HepG2 (cell line): ENCODE data around the gene ASB8. TPM values are rescaled to one million over a fixed set of nuclear protein-coding genes. Genes with fewer than 3 reads are reported as not detected.

Experiments
- AGO2 ChIP-seq: fragments of 200-400 bp; formaldehyde crosslinking; optimal IDR thresholded peaks from 2 replicates; pipeline ENCODE3; 2017; ENCODE audit warnings: mild to moderate bottlenecking, low read depth, low read length, moderate library complexity
- GATA4 ChIP-seq: sonication (generic); IDR thresholded peaks from 2 replicates; pipeline ENCODE4 v1.6.1; 2016; ENCODE audit warnings: antibody characterized with exemption, low read depth, borderline replicate concordance
- KDM5B ChIP-seq: sonication (generic); formaldehyde crosslinking; IDR thresholded peaks from 2 replicates; pipeline ENCODE4 v1.4.0; 2020; ENCODE audit warnings: missing genetic modification reagents, mild to moderate bottlenecking, borderline replicate concordance
- KLF16 ChIP-seq, 2 experiments: sonication (generic) in 1 of 2; formaldehyde crosslinking in 1 of 2; IDR thresholded peaks; 2 replicates each; pipeline versions ENCODE4 v1.6.1 to v1.8.0; 2016 to 2023; ENCODE audit warnings: missing genetic modification reagents in 2 of 2, missing compliant biosample characterization in 1 of 2
- KMT2B ChIP-seq: IDR thresholded peaks from 2 replicates; pipeline ENCODE4 v1.6.1; 2016; ENCODE audit warnings: missing genetic modification reagents, missing compliant biosample characterization
- NCOA5 ChIP-seq: sonication (generic); formaldehyde crosslinking; IDR thresholded peaks from 2 replicates; pipeline ENCODE4 v1.4.0; 2020; ENCODE audit warnings: missing genetic modification reagents
- NFKB2 ChIP-seq: sonication (generic); formaldehyde crosslinking; IDR thresholded peaks from 2 replicates; pipeline ENCODE4 v1.4.0; 2020; ENCODE audit warnings: missing genetic modification reagents, borderline replicate concordance
- NR2C2 ChIP-seq: sonication (generic); formaldehyde crosslinking; IDR thresholded peaks from 2 replicates; pipeline ENCODE4 v1.4.0; 2020; ENCODE audit warnings: missing genetic modification reagents, mild to moderate bottlenecking, moderate library complexity, borderline replicate concordance
- SUZ12 ChIP-seq: fragments of 150-350 bp; IDR thresholded peaks from 2 replicates; pipeline ENCODE4 v1.6.1; 2014; ENCODE audit warnings: low read depth, low read length
- THAP11 ChIP-seq: IDR thresholded peaks from 2 replicates; pipeline ENCODE4 v1.6.1; 2016; ENCODE audit warnings: missing biosample characterization, missing genetic modification reagents
- TSC22D2 ChIP-seq: sonication (generic); formaldehyde crosslinking; IDR thresholded peaks from 2 replicates; pipeline ENCODE4 v1.5.1; 2020; ENCODE audit warnings: missing genetic modification reagents, mild to moderate bottlenecking, borderline replicate concordance
- ZIK1 ChIP-seq: sonication (generic); formaldehyde crosslinking; IDR thresholded peaks from 2 replicates; pipeline ENCODE4 v1.5.0; 2020; ENCODE audit warnings: mild to moderate bottlenecking, low read depth, missing genetic modification reagents, borderline replicate concordance
- ZNF546 ChIP-seq: sonication (generic); formaldehyde crosslinking; conservative IDR thresholded peaks from 2 replicates; pipeline ENCODE4 v1.8.1; 2023; ENCODE audit warnings: mild to moderate bottlenecking, missing genetic modification reagents
- ZNF670 ChIP-seq: sonication (generic); formaldehyde crosslinking; IDR thresholded peaks from 2 replicates; pipeline ENCODE4 v1.8.0; 2022; ENCODE audit warnings: mild to moderate bottlenecking, missing genetic modification reagents, borderline replicate concordance
- ZNF766 ChIP-seq: sonication (generic); formaldehyde crosslinking; IDR thresholded peaks from 2 replicates; pipeline ENCODE4 v1.5.0; 2020; ENCODE audit warnings: missing genetic modification reagents, borderline replicate concordance
- polyA plus RNA-seq, 8 experiments: library from polyadenylated mRNA; depleted of rRNA in 3 of 8; stranded (reverse) in 7 of 8; unstranded in 1 of 8; fragments of >200 nt; fragmentation: Illumina TruSeq in 4 of 8; extraction: Trizol in 4 of 8; gene quantifications; 2 replicates each; pipeline versions ENCODE4 v1.2.1 to v1.2.3, GENCODE V29; 2011 to 2016; ENCODE audit warnings: low read depth in 4 of 8, missing spikeins in 1 of 8, mixed read lengths in 1 of 8; ENCODE audit not compliant: insufficient read depth in 1 of 8
- total RNA-seq, 5 experiments: library from RNA; depleted of rRNA; stranded (reverse); fragments of >200 nt; fragmentation: Illumina TruSeq; extraction: Trizol; gene quantifications; 2 replicates each; pipeline ENCODE4 v1.2.3, GENCODE V29; 2016; ENCODE audit warnings: low read depth in 1 of 5
- TF ChIP-seq, protein P1 (sequence below): sonication (generic); formaldehyde crosslinking; IDR thresholded peaks from 2 replicates; pipeline ENCODE4 v1.4.0; 2020; ENCODE audit warnings: missing genetic modification reagents, borderline replicate concordance
- TF ChIP-seq, protein P2 (sequence below): sonication (generic); formaldehyde crosslinking; IDR thresholded peaks from 2 replicates; pipeline ENCODE4 v1.4.0; 2020; ENCODE audit warnings: mild to moderate bottlenecking, missing genetic modification reagents
- TF ChIP-seq, protein P3 (sequence below), 2 experiments: sonication (generic) in 1 of 2; formaldehyde crosslinking in 1 of 2; IDR thresholded peaks; 2 replicates each; pipeline versions ENCODE4 v1.5.1 to v1.6.1; 2011 to 2020; ENCODE audit warnings: borderline replicate concordance in 1 of 2, low read depth in 1 of 2, low read length in 1 of 2, mild to moderate bottlenecking in 1 of 2, missing genetic modification reagents in 1 of 2, moderate library complexity in 1 of 2
- TF ChIP-seq, protein P4 (sequence below): sonication (generic); formaldehyde crosslinking; IDR thresholded peaks from 2 replicates; pipeline ENCODE4 v1.8.1; 2023; ENCODE audit warnings: mild to moderate bottlenecking, moderate library complexity, missing genetic modification reagents

The ASB8 gene
- total and polyA plus RNA-seq, 2 of the 13 experiments (the other 11 are each of a cell fraction or from before 2014, with no cell fraction given) = 14.0 to 15.5 TPM

DNA sequence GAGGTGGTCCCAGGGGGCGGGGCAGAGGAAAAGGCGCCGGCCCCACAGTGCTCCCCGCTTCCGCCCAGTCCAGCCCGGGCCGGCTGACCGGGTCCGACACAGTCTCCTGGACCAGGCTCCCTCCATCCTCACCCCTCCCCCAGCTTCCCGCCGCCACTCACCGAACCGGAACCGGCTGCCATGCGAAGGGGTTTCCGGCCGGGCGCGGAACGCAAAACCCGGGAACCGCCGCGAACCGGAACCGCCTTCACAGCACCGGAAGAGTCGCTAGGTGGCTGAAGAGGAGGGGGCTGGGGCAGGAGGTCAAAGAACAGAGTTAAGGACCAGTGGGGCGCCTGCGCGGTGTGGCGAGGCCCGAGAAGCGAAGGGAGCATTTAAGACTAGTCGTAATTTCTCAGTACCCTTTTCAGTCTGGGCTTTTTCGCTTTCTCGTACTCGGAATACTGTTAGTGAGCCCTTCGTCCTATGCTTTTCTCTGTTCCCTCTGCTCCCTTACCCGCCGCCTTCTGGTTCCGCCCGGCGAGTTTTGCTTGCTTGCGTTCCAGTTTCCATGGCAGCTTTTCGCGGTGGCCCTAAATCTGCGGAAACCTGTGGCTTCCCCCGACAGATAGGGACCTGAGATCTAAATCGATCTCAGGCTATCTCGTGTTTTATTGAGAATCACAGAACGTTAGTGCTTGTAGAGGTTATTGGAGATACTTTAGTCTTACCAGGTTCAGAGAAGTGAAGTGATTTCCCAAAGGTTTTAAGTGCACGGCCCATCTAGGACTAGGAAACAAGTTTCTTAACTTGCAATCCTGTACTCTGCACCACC is 51.2 kb downstream of the ASB8 start, which contains the start of gene SENP1 (continued):
- TF ChIP-seq ZIK1 (peak; percentile 61; the same call in 1 of the 2 replicates), AGO2 (peak; percentile 59), NCOA5 (no peak), TSC22D2 (CRISPR knock-in tag) (peak; percentile 78; the same call in 1 of the 2 replicates), ZNF546 (CRISPR knock-in tag) (peak; percentile 72; the same call in 1 of the 2 replicates), THAP11 (CRISPR knock-in tag) (peak; percentile 92), KDM5B (CRISPR knock-in tag) (peak; percentile 89; the same call in 1 of the 2 replicates), KLF16 (CRISPR knock-in tag; IDR thresholded peaks at IDR 0.05) (peak; percentile 65 to 66; a peak in 3 of 4 replicates), NFKB2 (CRISPR knock-in tag) (peak; percentile 63; the same call in 1 of the 2 replicates), NR2C2 (CRISPR knock-in tag) (peak; percentile 99), GATA4 (no peak), ZNF670 (CRISPR knock-in tag) (no peak), ZNF766 (CRISPR knock-in tag) (peak; percentile 63; the same call in 1 of the 2 replicates), SUZ12 (peak; percentile 16; the same call in 1 of the 2 replicates), KMT2B (CRISPR knock-in tag) (peak; percentile 98)
- TF ChIP-seq, protein P1, sequence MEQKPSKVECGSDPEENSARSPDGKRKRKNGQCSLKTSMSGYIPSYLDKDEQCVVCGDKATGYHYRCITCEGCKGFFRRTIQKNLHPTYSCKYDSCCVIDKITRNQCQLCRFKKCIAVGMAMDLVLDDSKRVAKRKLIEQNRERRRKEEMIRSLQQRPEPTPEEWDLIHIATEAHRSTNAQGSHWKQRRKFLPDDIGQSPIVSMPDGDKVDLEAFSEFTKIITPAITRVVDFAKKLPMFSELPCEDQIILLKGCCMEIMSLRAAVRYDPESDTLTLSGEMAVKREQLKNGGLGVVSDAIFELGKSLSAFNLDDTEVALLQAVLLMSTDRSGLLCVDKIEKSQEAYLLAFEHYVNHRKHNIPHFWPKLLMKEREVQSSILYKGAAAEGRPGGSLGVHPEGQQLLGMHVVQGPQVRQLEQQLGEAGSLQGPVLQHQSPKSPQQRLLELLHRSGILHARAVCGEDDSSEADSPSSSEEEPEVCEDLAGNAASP (CRISPR knock-in tag) = peak; percentile 22; the same call in 1 of the 2 replicates
- TF ChIP-seq, protein P2, sequence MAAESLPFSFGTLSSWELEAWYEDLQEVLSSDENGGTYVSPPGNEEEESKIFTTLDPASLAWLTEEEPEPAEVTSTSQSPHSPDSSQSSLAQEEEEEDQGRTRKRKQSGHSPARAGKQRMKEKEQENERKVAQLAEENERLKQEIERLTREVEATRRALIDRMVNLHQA (CRISPR knock-in tag) = no peak
- TF ChIP-seq, protein P3, sequence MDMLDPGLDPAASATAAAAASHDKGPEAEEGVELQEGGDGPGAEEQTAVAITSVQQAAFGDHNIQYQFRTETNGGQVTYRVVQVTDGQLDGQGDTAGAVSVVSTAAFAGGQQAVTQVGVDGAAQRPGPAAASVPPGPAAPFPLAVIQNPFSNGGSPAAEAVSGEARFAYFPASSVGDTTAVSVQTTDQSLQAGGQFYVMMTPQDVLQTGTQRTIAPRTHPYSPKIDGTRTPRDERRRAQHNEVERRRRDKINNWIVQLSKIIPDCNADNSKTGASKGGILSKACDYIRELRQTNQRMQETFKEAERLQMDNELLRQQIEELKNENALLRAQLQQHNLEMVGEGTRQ (IDR thresholded peaks at IDR 0.05; ENCODE audit: low read depth, low read length) = no peak
- TF ChIP-seq, protein P3 (CRISPR knock-in tag; IDR thresholded peaks at IDR 0.05; ENCODE audit: borderline replicate concordance) = peak; percentile 18; the same call in 1 of the 2 replicates
- TF ChIP-seq, protein P4, sequence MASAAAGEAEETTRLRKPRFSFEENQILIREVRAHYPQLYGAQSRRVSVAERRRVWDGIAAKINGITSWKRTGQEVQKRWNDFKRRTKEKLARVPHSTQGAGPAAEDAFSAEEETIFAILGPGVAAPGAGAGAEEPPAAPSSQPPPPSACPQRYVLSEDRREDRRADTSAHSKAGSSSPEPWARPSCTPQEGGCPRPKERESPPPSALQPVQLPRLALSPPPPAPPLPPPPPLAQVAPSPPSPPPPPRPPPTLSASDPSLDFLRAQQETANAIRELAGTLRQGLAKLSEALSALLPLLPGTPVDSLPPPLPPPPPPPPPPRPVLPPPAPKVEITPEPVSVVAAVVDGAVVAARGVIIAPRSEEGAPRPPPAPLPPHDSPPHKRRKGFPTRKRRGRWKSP (CRISPR knock-in tag) = peak; percentile 84
